Erythroblast (primary cell): ENCODE data around the gene FAU.

ENCODE experiments used
- GATA1 ChIP-seq: IDR thresholded peaks from 2 replicates; pipeline ENCODE4 v1.6.1; 2011; ENCODE audit warnings: low read depth, mild to moderate bottlenecking, control low read depth, low read length, moderate library complexity
- POLR2A ChIP-seq: IDR thresholded peaks from 2 replicates; pipeline ENCODE4 v1.6.1; 2011; ENCODE audit warnings: mild to moderate bottlenecking, low read length

GRCh38 chr11:65103476-65103875, 18.5 kb downstream of the FAU start:
- no peak for TF ChIP-seq POLR2A
- TF ChIP-seq GATA1, result no peak
